K562 (cell line): Measurements from ENCODE around the gene GOLGA8B. TPM values are rescaled to one million over a fixed set of nuclear protein-coding genes. Genes with fewer than 3 reads are reported as not detected.
A peak's percentile ranks its signal among the peaks of the same experiment; 100 is the strongest.

Source experiments
- CHD7 ChIP-seq: fragments of 200-600 bp; sonication (generic); IDR thresholded peaks from one replicate; pipeline ENCODE4 v1.6.1; 2012; ENCODE audit warnings: mild to moderate bottlenecking, low read depth, low read length, inconsistent platforms
- ETV6 ChIP-seq, 3 experiments: fragments of 150-350 bp in 1 of 3; sonication (generic) in 1 of 3; formaldehyde crosslinking in 1 of 3; IDR thresholded peaks; 2 replicates each; pipeline versions ENCODE4 v1.6.1 to v1.8.0; 2014 to 2022; ENCODE audit warnings: borderline replicate concordance in 2 of 3, low read depth in 2 of 3, antibody characterized with exemption in 1 of 3, low read length in 1 of 3, mild to moderate bottlenecking in 1 of 3, missing genetic modification reagents in 1 of 3
- TAF1 ChIP-seq: IDR thresholded peaks from 2 replicates; pipeline ENCODE4 v1.6.1; 2011; ENCODE audit warnings: mild to moderate bottlenecking, low read length, moderate library complexity; ENCODE audit not compliant: insufficient read depth, control insufficient read depth, severe bottlenecking; ENCODE audit errors: extremely low read depth
- TAF15 ChIP-seq: fragments of 200-400 bp; formaldehyde crosslinking; IDR thresholded peaks from 2 replicates; pipeline ENCODE4 v1.6.1; 2017; ENCODE audit warnings: mild to moderate bottlenecking, low read depth, low read length, moderate library complexity
- ZBTB33 ChIP-seq: sonication (generic); formaldehyde crosslinking; IDR thresholded peaks from 2 replicates; pipeline ENCODE4 v1.8.1; 2023; ENCODE audit warnings: mild to moderate bottlenecking, missing genetic modification reagents
- ZKSCAN1 ChIP-seq: fragments of 150-350 bp; IDR thresholded peaks from 2 replicates; pipeline ENCODE4 v1.6.1; 2016; ENCODE audit warnings: low read depth, low read length
- ZNF212 ChIP-seq: fragments of 450-650 bp; formaldehyde crosslinking; IDR thresholded peaks from 2 replicates; pipeline ENCODE4 v1.4.0; 2020; ENCODE audit warnings: mild to moderate bottlenecking
- polyA plus RNA-seq, 8 experiments: library from polyadenylated mRNA; depleted of rRNA in 4 of 8; stranded (reverse) in 5 of 8; unstranded in 3 of 8; fragments of >200 nt; fragmentation: Nextera tagmentation in 2 of 8; fragmentation: Illumina TruSeq in 1 of 8; extraction: Ambion mirVana in 2 of 8; extraction: Trizol in 1 of 8; gene quantifications; 2 replicates each; pipeline versions ENCODE4 v1.2.1 to v1.2.3, GENCODE V29; 2011 to 2014; ENCODE audit warnings: inconsistent platforms in 1 of 8, missing spikeins in 1 of 8
- total RNA-seq, 7 experiments: library from RNA; depleted of rRNA in 6 of 7; stranded (reverse); fragments of >200 nt in 6 of 7; fragmentation: Illumina TruSeq in 2 of 7; extraction: Trizol in 2 of 7; gene quantifications; 2 replicates each; pipeline versions ENCODE4 v1.2.1 to v1.2.3, GENCODE V29; 2011 to 2021; ENCODE audit warnings: low replicate concordance in 1 of 7
- TF ChIP-seq, protein P1 (sequence below), 3 experiments: fragments of 200-800 bp in 1 of 3; fragments of 250-450 bp in 1 of 3; fragments of 450-650 bp in 1 of 3; sonication (Bioruptor Pico) in 1 of 3; sonication (Bioruptor generic) in 1 of 3; formaldehyde crosslinking in 1 of 3; IDR thresholded peaks; 2 replicates each; pipeline versions ENCODE4 v1.6.1 to v1.8.0; 2016 to 2022; ENCODE audit warnings: mild to moderate bottlenecking in 2 of 3, missing genetic modification characterization in 2 of 3, missing compliant biosample characterization in 1 of 3, moderate library complexity in 1 of 3

The GOLGA8B gene
- total and polyA plus RNA-seq, 9 of the 15 experiments (the other 6 are each of a cell fraction or from before 2014, with no cell fraction given) = 7.9 to 236 (median 54.1) TPM

GRCh38 chr15:34588046-34588674, 4.7 kb upstream of the GOLGA8B start (continued):
- peak; percentile 47; the same call in 1 of the 2 replicates for TF ChIP-seq ZBTB33 (CRISPR knock-in tag)
- no peak for TF ChIP-seq ETV6 (IDR thresholded peaks at IDR 0.05; ENCODE audit: borderline replicate concordance in 1 of 2, low read depth in 2 of 2, low read length in 1 of 2)
- TF ChIP-seq ETV6 (CRISPR knock-in tag; IDR thresholded peaks at IDR 0.05; ENCODE audit: borderline replicate concordance) = no peak
- TF ChIP-seq TAF15 = no peak
- no peak for TF ChIP-seq CHD7
- no peak for TF ChIP-seq ZKSCAN1
- no peak for TF ChIP-seq ZNF212 (CRISPR knock-in tag)
- TF ChIP-seq, protein P1, sequence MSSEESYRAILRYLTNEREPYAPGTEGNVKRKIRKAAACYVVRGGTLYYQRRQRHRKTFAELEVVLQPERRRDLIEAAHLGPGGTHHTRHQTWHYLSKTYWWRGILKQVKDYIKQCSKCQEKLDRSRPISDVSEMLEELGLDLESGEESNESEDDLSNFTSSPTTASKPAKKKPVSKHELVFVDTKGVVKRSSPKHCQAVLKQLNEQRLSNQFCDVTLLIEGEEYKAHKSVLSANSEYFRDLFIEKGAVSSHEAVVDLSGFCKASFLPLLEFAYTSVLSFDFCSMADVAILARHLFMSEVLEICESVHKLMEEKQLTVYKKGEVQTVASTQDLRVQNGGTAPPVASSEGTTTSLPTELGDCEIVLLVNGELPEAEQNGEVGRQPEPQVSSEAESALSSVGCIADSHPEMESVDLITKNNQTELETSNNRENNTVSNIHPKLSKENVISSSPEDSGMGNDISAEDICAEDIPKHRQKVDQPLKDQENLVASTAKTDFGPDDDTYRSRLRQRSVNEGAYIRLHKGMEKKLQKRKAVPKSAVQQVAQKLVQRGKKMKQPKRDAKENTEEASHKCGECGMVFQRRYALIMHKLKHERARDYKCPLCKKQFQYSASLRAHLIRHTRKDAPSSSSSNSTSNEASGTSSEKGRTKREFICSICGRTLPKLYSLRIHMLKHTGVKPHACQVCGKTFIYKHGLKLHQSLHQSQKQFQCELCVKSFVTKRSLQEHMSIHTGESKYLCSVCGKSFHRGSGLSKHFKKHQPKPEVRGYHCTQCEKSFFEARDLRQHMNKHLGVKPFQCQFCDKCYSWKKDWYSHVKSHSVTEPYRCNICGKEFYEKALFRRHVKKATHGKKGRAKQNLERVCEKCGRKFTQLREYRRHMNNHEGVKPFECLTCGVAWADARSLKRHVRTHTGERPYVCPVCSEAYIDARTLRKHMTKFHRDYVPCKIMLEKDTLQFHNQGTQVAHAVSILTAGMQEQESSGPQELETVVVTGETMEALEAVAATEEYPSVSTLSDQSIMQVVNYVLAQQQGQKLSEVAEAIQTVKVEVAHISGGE (CRISPR knock-in tag; IDR thresholded peaks at IDR 0.05) = peak in 1 of 3 experiments; percentile 60; a peak in 2 of 6 replicates
- TF ChIP-seq TAF1 = peak; percentile 43
